T-helper 9 cell (primary cell): ENCODE data around the gene HCFC1.

Experiments used
- DNase-seq: peaks from one replicate; pipeline ENCODE4 v3.0.0-alpha.2; 2020

Gene HCFC1

GRCh38 chrX:153921511-153922446 lies 49.8 kb downstream of the HCFC1 start:
- no peak for DNase-seq

- no peak for DNase-seq
These were observed 50.5 kb downstream of the HCFC1 start for GRCh38 chrX:153921070-153921469.

- DNase-seq: no peak
These were observed 51.1 kb downstream of the HCFC1 start for GRCh38 chrX:153920546-153920945.

- no peak for DNase-seq
These were observed 52.3 kb downstream of the HCFC1 start for GRCh38 chrX:153919281-153919680.

- DNase-seq: no peak
These were observed 53.7 kb downstream of the HCFC1 start for GRCh38 chrX:153917869-153918268.

- no peak for DNase-seq
These were observed 57.9 kb downstream of the HCFC1 start for GRCh38 chrX:153913701-153914100.

GRCh38 chrX:153913211-153913610 lies 58.4 kb downstream of the HCFC1 start:
- no peak for DNase-seq

- DNase-seq: no peak
These were observed 59.8 kb downstream of the HCFC1 start for GRCh38 chrX:153911798-153912197.

GRCh38 chrX:153910446-153910845 lies 61.2 kb downstream of the HCFC1 start:
- DNase-seq: no peak

- no peak for DNase-seq
These were observed 61.6 kb downstream of the HCFC1 start for GRCh38 chrX:153909980-153910360.

GRCh38 chrX:153909024-153909979 lies 62.3 kb downstream of the HCFC1 start:
- no peak for DNase-seq

GRCh38 chrX:153908219-153908860 lies 63.3 kb downstream of the HCFC1 start:
- DNase-seq: no peak

- no peak for DNase-seq
These were observed 64.2 kb downstream of the HCFC1 start for GRCh38 chrX:153907456-153907855.

GRCh38 chrX:153906126-153906917 lies 65.3 kb downstream of the HCFC1 start:
- DNase-seq: no peak

- no peak for DNase-seq
These were observed 66.0 kb downstream of the HCFC1 start for GRCh38 chrX:153905481-153906095.

GRCh38 chrX:153903991-153904957 lies 67.3 kb downstream of the HCFC1 start, which contains the start of gene AVPR2:
Gene AVPR2 (plus strand): TSS chrX:153904673. CDS start chrX:153905146, 473 bp downstream.
- DNase-seq: no peak

GRCh38 chrX:153903238-153903980 lies 68.2 kb downstream of the HCFC1 start:
- no peak for DNase-seq

GRCh38 chrX:153902385-153902784 lies 69.2 kb downstream of the HCFC1 start:
- no peak for DNase-seq

- DNase-seq: no peak
These were observed 69.9 kb downstream of the HCFC1 start for GRCh38 chrX:153901753-153902140.
